ENCODE data around the gene CCDC88C.
"Not testable (repeated sequence)": the region's sequence is repeated elsewhere in the genome, so short reads cannot be mapped to it uniquely, and the experiment has no call there.

CCDC88C gene

DNA sequence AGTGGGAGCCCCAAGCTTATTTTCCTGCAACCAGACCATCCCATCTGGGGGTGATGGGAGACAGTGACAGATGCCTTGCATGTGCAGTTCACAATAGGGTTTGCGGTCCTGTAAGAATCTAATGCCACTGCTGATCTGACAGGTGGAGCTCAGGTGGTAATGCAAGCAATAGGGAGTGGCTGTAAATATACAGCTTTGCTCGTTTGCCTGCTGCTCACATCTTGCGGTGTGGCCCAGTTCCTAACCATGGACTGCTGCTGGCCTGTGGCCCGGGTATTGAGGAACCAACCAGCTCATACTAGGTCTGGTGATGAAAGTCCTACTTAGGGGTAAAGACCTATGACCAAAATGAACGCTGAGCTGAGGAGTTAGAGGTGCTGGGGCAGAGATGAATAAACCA lies 36.1 kb upstream of the CCDC88C start:
- H3K27ac ChIP-seq: no peak overlapping the region
- no peak for TF ChIP-seq ZFX (IDR thresholded peaks at IDR 0.05; ENCODE audit: borderline replicate concordance)
- TF ChIP-seq, protein P1, sequence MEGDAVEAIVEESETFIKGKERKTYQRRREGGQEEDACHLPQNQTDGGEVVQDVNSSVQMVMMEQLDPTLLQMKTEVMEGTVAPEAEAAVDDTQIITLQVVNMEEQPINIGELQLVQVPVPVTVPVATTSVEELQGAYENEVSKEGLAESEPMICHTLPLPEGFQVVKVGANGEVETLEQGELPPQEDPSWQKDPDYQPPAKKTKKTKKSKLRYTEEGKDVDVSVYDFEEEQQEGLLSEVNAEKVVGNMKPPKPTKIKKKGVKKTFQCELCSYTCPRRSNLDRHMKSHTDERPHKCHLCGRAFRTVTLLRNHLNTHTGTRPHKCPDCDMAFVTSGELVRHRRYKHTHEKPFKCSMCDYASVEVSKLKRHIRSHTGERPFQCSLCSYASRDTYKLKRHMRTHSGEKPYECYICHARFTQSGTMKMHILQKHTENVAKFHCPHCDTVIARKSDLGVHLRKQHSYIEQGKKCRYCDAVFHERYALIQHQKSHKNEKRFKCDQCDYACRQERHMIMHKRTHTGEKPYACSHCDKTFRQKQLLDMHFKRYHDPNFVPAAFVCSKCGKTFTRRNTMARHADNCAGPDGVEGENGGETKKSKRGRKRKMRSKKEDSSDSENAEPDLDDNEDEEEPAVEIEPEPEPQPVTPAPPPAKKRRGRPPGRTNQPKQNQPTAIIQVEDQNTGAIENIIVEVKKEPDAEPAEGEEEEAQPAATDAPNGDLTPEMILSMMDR (IDR thresholded peaks at IDR 0.05): no peak

DNA sequence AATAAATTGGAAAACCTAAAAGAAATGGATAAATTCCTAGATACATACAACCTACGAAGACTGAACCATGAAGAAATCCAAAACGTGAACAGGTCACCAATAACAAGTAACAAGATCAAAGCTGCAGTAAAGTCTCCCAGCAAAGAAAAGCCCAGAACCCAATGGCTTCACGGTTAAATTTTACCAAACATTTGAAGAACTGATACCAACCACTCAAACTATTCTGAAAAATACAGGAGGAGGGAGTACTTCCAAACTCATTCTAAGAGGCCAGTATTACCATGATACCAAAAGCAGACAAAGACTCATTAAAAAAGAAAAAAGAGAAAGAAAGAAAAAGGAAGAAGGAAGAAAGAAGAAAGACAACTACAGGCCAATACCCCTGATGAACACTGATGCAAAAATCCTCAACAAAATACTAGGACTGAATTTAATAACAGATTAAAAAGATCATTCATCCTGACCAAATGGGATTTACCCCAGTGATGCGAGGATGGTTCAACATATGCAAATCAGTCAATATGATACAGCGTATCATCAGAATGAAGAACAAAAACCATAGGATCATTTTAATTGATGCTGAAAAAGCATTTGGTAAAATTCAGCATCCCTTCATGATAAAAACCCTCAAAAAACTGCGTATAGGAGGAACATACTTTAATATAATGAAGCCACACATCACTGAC lies 26.9 kb upstream of the CCDC88C start:
- no peak overlapping the region for H3K27ac ChIP-seq
- no peak for TF ChIP-seq ZFX (IDR thresholded peaks at IDR 0.05; ENCODE audit: borderline replicate concordance)
- TF ChIP-seq, protein P1 (IDR thresholded peaks at IDR 0.05): no peak

DNA sequence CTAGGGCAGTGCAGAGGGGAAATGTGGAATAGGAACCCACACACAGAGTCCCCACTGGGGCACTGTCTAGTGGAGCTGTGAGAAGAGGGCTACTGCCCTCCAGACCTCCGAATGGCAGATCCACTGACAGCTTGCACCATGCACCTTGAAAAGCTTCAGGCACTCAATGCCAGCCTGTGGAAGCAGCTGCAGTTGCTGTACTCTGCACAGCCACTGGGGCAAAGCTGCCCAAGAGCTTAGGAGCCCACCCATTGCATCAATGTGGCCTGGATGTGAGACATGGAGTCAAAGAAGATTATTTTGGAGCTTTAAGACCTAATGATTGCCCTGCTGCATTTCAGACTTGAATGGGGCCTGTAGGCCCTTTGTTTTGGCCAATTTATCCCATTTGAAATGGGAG lies 21.7 kb upstream of the CCDC88C start:
- no peak overlapping the region for H3K27ac ChIP-seq
- TF ChIP-seq ZFX (IDR thresholded peaks at IDR 0.05; ENCODE audit: borderline replicate concordance): no peak
- TF ChIP-seq, protein P1 (IDR thresholded peaks at IDR 0.05): 0 out of 2 replicates have a peak, but pooled peaks have one; percentile 4

DNA sequence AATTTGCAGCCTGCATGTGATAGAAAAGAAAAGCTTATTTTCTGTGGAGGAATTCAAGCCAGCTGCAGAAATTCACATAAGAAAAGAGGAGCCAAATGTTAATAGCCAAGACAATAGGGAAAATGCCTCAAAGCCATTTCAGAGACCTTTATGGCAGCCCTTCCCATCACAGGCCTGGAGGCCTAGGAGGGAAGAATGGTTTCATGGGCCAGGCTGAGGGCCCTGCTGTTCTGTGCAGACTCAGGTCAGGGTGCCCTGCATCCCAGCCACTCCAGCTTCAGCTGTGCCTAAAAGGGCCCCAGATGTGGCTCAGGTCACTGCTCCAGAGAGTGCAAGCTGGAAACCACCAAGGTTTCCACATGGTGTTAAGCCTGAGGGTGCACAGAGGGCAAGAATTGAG lies 21.2 kb upstream of the CCDC88C start:
- H3K27ac ChIP-seq: no peak overlapping the region
- TF ChIP-seq, protein P1 (IDR thresholded peaks at IDR 0.05): no peak
- no peak for TF ChIP-seq ZFX (IDR thresholded peaks at IDR 0.05; ENCODE audit: borderline replicate concordance)

DNA sequence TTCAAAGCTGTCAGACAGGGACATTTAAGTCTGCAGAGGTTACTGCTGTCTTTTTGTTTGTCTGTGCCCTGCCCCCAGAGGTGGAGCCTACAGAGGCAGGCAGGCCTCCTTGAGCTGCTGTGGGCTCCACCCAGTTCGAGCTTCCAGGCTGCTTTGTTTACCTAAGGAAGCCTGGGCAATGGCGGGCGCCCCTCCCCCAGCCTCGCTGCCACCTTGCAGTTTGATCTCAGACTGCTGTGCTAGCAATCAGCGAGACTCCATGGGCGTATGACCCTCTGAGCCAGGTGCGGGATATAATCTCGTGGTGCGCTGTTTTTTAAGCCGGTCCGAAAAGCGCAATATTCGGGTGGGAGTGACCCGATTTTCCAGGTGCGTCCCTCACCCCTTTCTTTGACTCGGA lies 18.6 kb upstream of the CCDC88C start:
- peak overlapping the region; percentile 58 for H3K27ac ChIP-seq

DNA sequence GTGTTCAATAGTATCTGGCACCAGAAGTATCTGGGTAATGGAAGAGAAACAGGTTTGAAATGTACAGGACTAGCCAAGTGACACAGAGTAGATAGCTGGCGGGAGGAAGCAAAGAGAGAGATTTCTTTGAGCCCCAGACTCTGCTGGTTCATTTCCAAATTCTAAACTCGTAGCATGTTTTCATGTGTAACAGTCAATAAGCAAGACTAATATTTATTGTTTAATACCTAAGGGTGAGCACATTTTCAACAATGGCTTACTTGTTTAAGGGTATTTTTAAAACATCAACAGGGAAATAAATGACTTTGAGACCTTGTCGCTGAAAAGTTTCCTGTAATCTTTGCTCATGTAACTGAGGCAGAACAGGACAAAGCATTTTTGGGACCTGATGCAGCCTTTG lies 11.8 kb upstream of the CCDC88C start:
- no peak for TF ChIP-seq ZFX (IDR thresholded peaks at IDR 0.05; ENCODE audit: borderline replicate concordance)
- TF ChIP-seq, protein P1 (IDR thresholded peaks at IDR 0.05): no peak
- no peak overlapping the region for H3K27ac ChIP-seq

DNA sequence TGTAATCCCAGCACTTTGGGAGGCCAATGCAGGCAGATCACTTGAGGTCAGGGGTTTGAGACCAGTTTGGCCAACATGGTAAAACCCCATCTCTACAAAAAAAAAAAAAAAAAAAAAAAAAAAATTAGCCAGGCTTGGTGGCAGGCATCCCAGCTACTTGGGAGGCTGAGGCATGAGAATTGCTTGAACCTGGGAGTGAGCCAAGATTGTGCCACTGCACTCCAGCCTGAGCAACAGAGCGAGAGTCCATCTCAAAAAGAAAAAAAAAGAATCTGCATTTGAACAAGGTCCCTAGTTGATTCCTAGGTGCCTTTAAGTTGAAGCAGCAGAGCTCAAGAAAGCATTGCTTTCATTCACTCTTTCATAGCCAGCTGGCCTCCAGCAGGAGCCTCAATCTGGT lies 11.3 kb upstream of the CCDC88C start:
- not testable (repeated sequence) for H3K27ac ChIP-seq

DNA sequence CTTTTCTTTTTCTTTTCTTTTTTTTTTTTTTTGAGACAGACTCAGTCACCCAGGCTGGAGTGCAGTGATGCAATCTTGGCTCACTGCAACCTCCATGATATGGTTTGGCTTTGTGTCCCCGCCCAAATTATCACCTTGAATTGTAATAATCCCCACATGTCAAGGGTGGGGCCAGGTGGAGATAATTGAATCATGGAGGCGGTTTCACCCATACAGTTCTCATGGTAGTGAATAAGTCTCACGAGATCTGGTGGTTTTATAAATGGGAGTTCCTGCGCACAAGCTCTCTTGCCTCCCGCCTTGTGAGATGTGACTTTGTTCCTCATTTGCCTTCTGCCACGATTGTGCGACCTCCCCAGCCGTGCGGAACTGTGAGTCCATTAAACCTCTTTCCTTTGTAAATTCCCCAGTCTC lies 7.9 kb upstream of the CCDC88C start:
- H3K27ac ChIP-seq: not testable (repeated sequence)

DNA sequence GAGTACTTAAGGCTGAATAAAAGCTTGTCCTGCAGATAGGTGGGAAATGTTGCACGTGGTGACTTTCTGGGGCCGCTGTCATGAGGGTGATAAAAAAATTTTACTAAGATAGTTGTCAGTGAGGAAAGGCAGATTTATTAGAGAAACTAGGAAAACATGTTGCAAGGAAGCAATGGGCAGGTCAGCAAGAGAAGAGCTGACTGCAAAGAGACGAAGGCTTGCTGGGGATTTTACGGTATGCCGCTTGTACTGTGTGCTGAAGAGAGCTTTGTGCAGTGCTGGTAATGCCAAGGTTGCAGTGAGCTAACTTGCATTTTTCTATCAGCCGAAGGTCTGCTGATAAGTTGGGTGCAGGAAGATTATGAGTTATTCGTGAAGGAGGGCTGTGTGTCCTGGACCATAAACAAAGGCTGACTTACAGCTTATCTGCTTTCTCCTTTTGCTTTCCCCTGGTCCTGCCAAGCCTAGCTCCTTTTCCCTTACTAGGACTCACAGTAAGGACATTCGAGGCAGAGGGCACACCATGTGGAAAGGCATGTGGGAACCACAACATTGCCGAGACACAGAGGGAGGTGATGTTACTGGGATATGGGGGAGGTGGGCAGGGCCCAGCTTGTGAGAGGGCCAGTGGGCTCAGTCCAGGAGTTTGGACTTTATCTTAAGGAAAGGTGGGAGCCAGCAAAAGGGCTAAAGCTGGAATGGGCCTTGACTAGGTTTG lies 7.4 kb upstream of the CCDC88C start:
- H3K27ac ChIP-seq: no peak overlapping the region
- TF ChIP-seq, protein P1 (IDR thresholded peaks at IDR 0.05): no peak
- no peak for TF ChIP-seq ZFX (IDR thresholded peaks at IDR 0.05; ENCODE audit: borderline replicate concordance)

Measured in 22Rv1 (cell line).